ENCODE results near the gene OGDH. TPM values are rescaled to one million over a fixed set of nuclear protein-coding genes. Genes with fewer than 3 reads are reported as not detected.
A peak's percentile ranks its signal among the peaks of the same experiment; 100 is the strongest.

OGDH gene
- total RNA-seq, 2 donors from 2014 or later: 277 to 390 TPM

- H3K36me3 ChIP-seq: peaks cover 56% of the 10 kb centered on the region
- H3K4me1 ChIP-seq: peaks cover 0 to 23% of the 10 kb centered on the region in 2 donors
- DNase-seq (ENCODE audit: low spot score): no peak
These were observed 43.8 kb downstream of the OGDH start for GRCh38 chr7:44650242-44650641.

GRCh38 chr7:44650772-44651171 is 44.3 kb downstream of the OGDH start:
- peaks cover 56% of the 10 kb centered on the region for H3K36me3 ChIP-seq

More at GRCh38 chr7:44650242-44650641, 43.8 kb downstream of the OGDH start:
- H3K4me3 ChIP-seq: no peak overlapping the region
- peak overlapping the region; percentile 73 to 74 for H3K27ac ChIP-seq
- H3K27me3 ChIP-seq: no peaks in the 10 kb centered on the region
- no peaks in the 10 kb centered on the region for H3K9me3 ChIP-seq
- TF ChIP-seq, protein P1, sequence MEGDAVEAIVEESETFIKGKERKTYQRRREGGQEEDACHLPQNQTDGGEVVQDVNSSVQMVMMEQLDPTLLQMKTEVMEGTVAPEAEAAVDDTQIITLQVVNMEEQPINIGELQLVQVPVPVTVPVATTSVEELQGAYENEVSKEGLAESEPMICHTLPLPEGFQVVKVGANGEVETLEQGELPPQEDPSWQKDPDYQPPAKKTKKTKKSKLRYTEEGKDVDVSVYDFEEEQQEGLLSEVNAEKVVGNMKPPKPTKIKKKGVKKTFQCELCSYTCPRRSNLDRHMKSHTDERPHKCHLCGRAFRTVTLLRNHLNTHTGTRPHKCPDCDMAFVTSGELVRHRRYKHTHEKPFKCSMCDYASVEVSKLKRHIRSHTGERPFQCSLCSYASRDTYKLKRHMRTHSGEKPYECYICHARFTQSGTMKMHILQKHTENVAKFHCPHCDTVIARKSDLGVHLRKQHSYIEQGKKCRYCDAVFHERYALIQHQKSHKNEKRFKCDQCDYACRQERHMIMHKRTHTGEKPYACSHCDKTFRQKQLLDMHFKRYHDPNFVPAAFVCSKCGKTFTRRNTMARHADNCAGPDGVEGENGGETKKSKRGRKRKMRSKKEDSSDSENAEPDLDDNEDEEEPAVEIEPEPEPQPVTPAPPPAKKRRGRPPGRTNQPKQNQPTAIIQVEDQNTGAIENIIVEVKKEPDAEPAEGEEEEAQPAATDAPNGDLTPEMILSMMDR (IDR thresholded peaks at IDR 0.05): no peak

GRCh38 chr7:44652535-44652934 is 46.1 kb downstream of the OGDH start:
- peaks cover 53% of the 10 kb centered on the region for H3K36me3 ChIP-seq
- H3K4me3 ChIP-seq: no peak overlapping the region
- TF ChIP-seq, protein P1 (IDR thresholded peaks at IDR 0.05): no peak
- H3K27me3 ChIP-seq: no peaks in the 10 kb centered on the region
- H3K27ac ChIP-seq: peak overlapping the region; percentile 64 to 67
- no peaks in the 10 kb centered on the region for H3K9me3 ChIP-seq
- DNase-seq (ENCODE audit: low spot score): no peak
- H3K4me1 ChIP-seq: peaks cover 0 to 20% of the 10 kb centered on the region in 2 donors

More at GRCh38 chr7:44650772-44651171, 44.3 kb downstream of the OGDH start:
- Histone ChIP-seq H3K27me3 (no peaks in the 10 kb centered on the region), H3K9me3 (no peaks in the 10 kb centered on the region), H3K27ac (peak overlapping the region; percentile 73 to 74), H3K4me3 (no peak overlapping the region), H3K4me1 (peaks cover 0 to 20% of the 10 kb centered on the region in 2 donors)
- TF ChIP-seq, protein P1 (IDR thresholded peaks at IDR 0.05): no peak
- DNase-seq (ENCODE audit: low spot score): no peak

DNA sequence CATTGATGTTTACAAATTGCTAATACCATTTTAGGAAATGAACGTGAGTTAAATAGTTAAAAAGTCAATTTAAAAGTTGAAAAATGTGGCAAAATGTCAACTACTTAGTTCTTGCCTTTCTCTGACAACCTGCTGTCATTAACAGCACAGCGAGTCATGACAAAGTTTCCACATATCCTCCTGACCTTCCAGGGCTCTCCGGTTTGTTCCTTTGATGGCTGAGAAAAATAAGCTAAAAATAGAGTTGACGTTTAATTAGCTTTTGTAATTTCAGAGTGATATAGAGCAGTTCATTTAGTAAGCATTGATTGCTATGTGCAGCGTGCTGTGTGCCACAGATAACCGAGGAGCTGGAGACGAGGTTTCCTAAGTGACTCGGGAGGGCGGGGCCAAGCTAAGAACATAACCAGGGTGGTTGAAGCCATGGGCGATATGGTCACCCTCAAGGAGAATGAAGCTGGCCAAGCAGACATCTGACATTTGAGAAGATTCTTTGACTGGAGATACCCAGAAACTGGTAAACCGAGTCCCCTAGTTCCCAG is 47.9 kb downstream of the OGDH start:
- peak overlapping the region; percentile 64 to 67 for H3K27ac ChIP-seq
- H3K4me3 ChIP-seq: no peak overlapping the region
- no peak for DNase-seq (ENCODE audit: low spot score)
- peaks cover 38% of the 10 kb centered on the region for H3K36me3 ChIP-seq
- H3K27me3 ChIP-seq: no peaks in the 10 kb centered on the region
- peaks cover 0 to 20% of the 10 kb centered on the region in 2 donors for H3K4me1 ChIP-seq
- no peaks in the 10 kb centered on the region for H3K9me3 ChIP-seq
- TF ChIP-seq, protein P1 (IDR thresholded peaks at IDR 0.05): no peak

- Histone ChIP-seq H3K4me3 (no peak overlapping the region), H3K4me1 (peaks cover 0 to 12% of the 10 kb centered on the region in 2 donors), H3K36me3 (peaks cover 30% of the 10 kb centered on the region), H3K9me3 (no peaks in the 10 kb centered on the region), H3K27ac (peak overlapping the region; percentile 64 to 67), H3K27me3 (no peaks in the 10 kb centered on the region)
- DNase-seq (ENCODE audit: low spot score): no peak
- TF ChIP-seq, protein P1 (IDR thresholded peaks at IDR 0.05): no peak
These were observed 48.9 kb downstream of the OGDH start for GRCh38 chr7:44655341-44655740.

DNA sequence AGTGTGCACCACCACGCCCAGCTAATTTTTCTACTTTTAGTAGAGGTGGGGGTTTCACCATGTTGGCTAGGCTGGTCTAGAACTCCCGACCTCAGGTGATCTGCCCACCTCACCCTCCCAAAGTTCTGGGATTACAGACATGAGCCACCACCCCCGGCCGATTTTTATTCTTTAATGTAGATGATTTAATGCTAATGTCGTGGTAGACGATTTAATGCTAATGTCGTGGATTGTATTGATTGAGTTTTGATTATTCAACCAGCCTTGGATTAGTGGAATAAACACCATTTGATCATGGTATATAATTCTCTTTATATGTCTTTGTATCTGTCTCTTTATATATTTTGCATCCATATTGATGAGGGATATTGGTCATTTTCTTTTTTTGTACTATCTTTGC is 52.6 kb downstream of the OGDH start:
- H3K27ac ChIP-seq: no peak overlapping the region
- H3K4me1 ChIP-seq: peaks cover 0 to 4% of the 10 kb centered on the region in 2 donors
- no peak for DNase-seq (ENCODE audit: low spot score)
- no peaks in the 10 kb centered on the region for H3K27me3 ChIP-seq
- H3K36me3 ChIP-seq: peaks cover 57% of the 10 kb centered on the region
- peaks cover 0 to 7% of the 10 kb centered on the region in 2 donors for H3K9me3 ChIP-seq
- H3K4me3 ChIP-seq: no peak overlapping the region
- TF ChIP-seq, protein P1 (IDR thresholded peaks at IDR 0.05): no peak

Data from right atrium auricular region (tissue), 2 donors.